NK-92 (cell line): Measurements from ENCODE around the gene PCCA.
"Not testable (repeated sequence)": the region's sequence is repeated elsewhere in the genome, so short reads cannot be mapped to it uniquely, and the experiment has no call there.

Experiments
- DNase-seq: peaks from one replicate; lab custom pipeline; 2025; ENCODE audit not compliant: unreplicated experiment; lab: John Stamatoyannopoulos, UW

PCCA gene

GRCh38 chr13:100097821-100098220 lies 8.9 kb downstream of the PCCA start:
- no peak for DNase-seq

- DNase-seq: no peak
These were observed 9.7 kb downstream of the PCCA start for GRCh38 chr13:100098445-100099116.

GRCh38 chr13:100099117-100099445 lies 10.2 kb downstream of the PCCA start:
- not testable (repeated sequence) for DNase-seq

GRCh38 chr13:100100115-100100879 lies 11.4 kb downstream of the PCCA start:
- DNase-seq: no peak

- no peak for DNase-seq
These were observed 13.1 kb downstream of the PCCA start for GRCh38 chr13:100102042-100102441.

GRCh38 chr13:100106005-100106404 lies 17.1 kb downstream of the PCCA start:
- no peak for DNase-seq

- DNase-seq: no peak
These were observed 17.8 kb downstream of the PCCA start for GRCh38 chr13:100106705-100107104.

- no peak for DNase-seq
These were observed 20.1 kb downstream of the PCCA start for GRCh38 chr13:100108913-100109507.

- no peak for DNase-seq
These were observed 21.4 kb downstream of the PCCA start for GRCh38 chr13:100110269-100110668.

GRCh38 chr13:100112186-100112838 lies 23.4 kb downstream of the PCCA start:
- DNase-seq: no peak

GRCh38 chr13:100115693-100116254 lies 26.9 kb downstream of the PCCA start:
- DNase-seq: no peak

GRCh38 chr13:100124265-100124664 lies 35.4 kb downstream of the PCCA start:
- DNase-seq: no peak

GRCh38 chr13:100125946-100126345 lies 37.1 kb downstream of the PCCA start:
- no peak for DNase-seq

GRCh38 chr13:100128373-100128772 lies 39.5 kb downstream of the PCCA start:
- DNase-seq: no peak

- DNase-seq: no peak
These were observed 39.9 kb downstream of the PCCA start for GRCh38 chr13:100128838-100129237.

GRCh38 chr13:100129605-100130004 lies 40.7 kb downstream of the PCCA start:
- DNase-seq: no peak

GRCh38 chr13:100130092-100130491 lies 41.2 kb downstream of the PCCA start:
- no peak for DNase-seq

- no peak for DNase-seq
These were observed 42.1 kb downstream of the PCCA start for GRCh38 chr13:100130930-100131511.

- no peak for DNase-seq
These were observed 43.1 kb downstream of the PCCA start for GRCh38 chr13:100131863-100132574.

GRCh38 chr13:100138859-100139491 lies 50.1 kb downstream of the PCCA start:
- no peak for DNase-seq
